MG63 (cell line): Measurements from ENCODE around the gene PCDHA6. TPM values are rescaled to one million over a fixed set of nuclear protein-coding genes. Genes with fewer than 3 reads are reported as not detected.
"Not testable (repeated sequence)": the region's sequence is repeated elsewhere in the genome, so short reads cannot be mapped to it uniquely, and the experiment has no call there.

Experiments used
- DNase-seq: peaks from one replicate; pipeline ENCODE4 v3.0.0-alpha.2; 2020
- H3K27me3 ChIP-seq: fragments of 250-450 bp; sonication (Bioruptor Pico); 2 replicates; pipeline ENCODE4 v1.5.1; 2020; ENCODE audit warnings: mild to moderate bottlenecking, moderate library complexity
- H3K36me3 ChIP-seq: fragments of 250-450 bp; sonication (Bioruptor Pico); 2 replicates; pipeline ENCODE4 v1.5.1; 2020; ENCODE audit warnings: mild to moderate bottlenecking, moderate library complexity
- H3K4me3 ChIP-seq: fragments of 250-450 bp; sonication (Bioruptor Pico); 2 replicates; pipeline ENCODE4 v1.5.1; 2020; ENCODE audit warnings: mild to moderate bottlenecking, moderate library complexity
- H3K9me3 ChIP-seq: fragments of 250-450 bp; sonication (Bioruptor Pico); 2 replicates; pipeline ENCODE4 v1.5.1; 2020; ENCODE audit warnings: mild to moderate bottlenecking, moderate library complexity
- total RNA-seq: library from RNA; depleted of rRNA; stranded (reverse); fragments of >200 nt; shearing (Covaris generic); gene quantifications from 2 replicates; pipeline ENCODE4 v1.2.3, GENCODE V29; 2014; ENCODE audit warnings: low replicate concordance

Gene PCDHA6
- total RNA-seq, 1 experiment from 2014 or later: not detected

- Histone ChIP-seq H3K27me3 (no peaks in the 10 kb centered on the region), H3K9me3 (0 out of 2 replicates have a peak, but pooled peaks cover 2% of the 10 kb centered on the region), H3K4me3 (no peak within 1 kb of the TSS), H3K36me3 (no peaks in the 10 kb centered on the region)
- DNase-seq: no peak
Observed at GRCh38 chr5:140806834-140807775, 20.7 kb upstream of the PCDHA6 start, which contains the start of gene PCDHA4. Gene PCDHA4, plus strand, starts transcription at chr5:140807068.

GRCh38 chr5:140808241-140808888 is 19.4 kb upstream of the PCDHA6 start:
- not testable (repeated sequence) for H3K36me3 ChIP-seq, H3K4me3 ChIP-seq, H3K27me3 ChIP-seq, H3K9me3 ChIP-seq, DNase-seq

GRCh38 chr5:140808889-140809291 is 18.9 kb upstream of the PCDHA6 start:
- no peaks in the 10 kb centered on the region for H3K36me3 ChIP-seq
- H3K27me3 ChIP-seq: no peaks in the 10 kb centered on the region
- H3K4me3 ChIP-seq: no peak overlapping the region
- DNase-seq: no peak
- H3K9me3 ChIP-seq: 0 out of 2 replicates have a peak, but pooled peaks cover 2% of the 10 kb centered on the region

- H3K36me3 ChIP-seq: no peaks in the 10 kb centered on the region
- H3K9me3 ChIP-seq: no peaks in the 10 kb centered on the region
- no peak within 1 kb of the TSS for H3K4me3 ChIP-seq
- DNase-seq: no peak
- 0 out of 2 replicates have a peak, but pooled peaks cover 2% of the 10 kb centered on the region for H3K27me3 ChIP-seq
Observed at GRCh38 chr5:140821375-140822280, 6.1 kb upstream of the PCDHA6 start, which contains the start of gene PCDHA5. Gene PCDHA5, plus strand, starts transcription at chr5:140821613.

GRCh38 chr5:140822281-140822629 is 5.5 kb upstream of the PCDHA6 start:
- Histone ChIP-seq H3K4me3 (no peak overlapping the region), H3K36me3 (no peaks in the 10 kb centered on the region), H3K9me3 (no peaks in the 10 kb centered on the region), H3K27me3 (0 out of 2 replicates have a peak, but pooled peaks cover 3% of the 10 kb centered on the region)
- DNase-seq: no peak

GRCh38 chr5:140822969-140823368 is 4.8 kb upstream of the PCDHA6 start:
- H3K9me3 ChIP-seq, H3K36me3 ChIP-seq, H3K4me3 ChIP-seq, DNase-seq, H3K27me3 ChIP-seq: not testable (repeated sequence)

- Histone ChIP-seq H3K27me3 (0 out of 2 replicates have a peak, but pooled peaks cover 3% of the 10 kb centered on the region), H3K4me3 (no peak overlapping the region), H3K9me3 (no peaks in the 10 kb centered on the region), H3K36me3 (no peaks in the 10 kb centered on the region)
- no peak for DNase-seq
Observed at GRCh38 chr5:140823475-140823874, 4.3 kb upstream of the PCDHA6 start.

- Histone ChIP-seq H3K36me3 (no peaks in the 10 kb centered on the region), H3K4me3 (no peak overlapping the region), H3K9me3 (no peaks in the 10 kb centered on the region), H3K27me3 (peaks cover 9% of the 10 kb centered on the region)
- DNase-seq: no peak
Observed at GRCh38 chr5:140828362-140828737, 590 bp downstream of the PCDHA6 start.

GRCh38 chr5:140829511-140830501 is 2.0 kb downstream of the PCDHA6 start:
- H3K9me3 ChIP-seq, H3K4me3 ChIP-seq, H3K36me3 ChIP-seq, H3K27me3 ChIP-seq, DNase-seq: not testable (repeated sequence)

GRCh38 chr5:140833993-140834392 is 6.2 kb downstream of the PCDHA6 start, which contains the start of gene PCDHA7:
Gene PCDHA7, plus strand, starts transcription at chr5:140834269. Its CDS starts 115 bp downstream, at chr5:140834384.
- H3K9me3 ChIP-seq: peaks cover 8% of the 10 kb centered on the region
- peaks cover 7% of the 10 kb centered on the region for H3K27me3 ChIP-seq
- no peaks in the 10 kb centered on the region for H3K36me3 ChIP-seq
- H3K4me3 ChIP-seq: no peak within 1 kb of the TSS
- no peak for DNase-seq

GRCh38 chr5:140834439-140835008 is 6.8 kb downstream of the PCDHA6 start:
- DNase-seq, H3K36me3 ChIP-seq, H3K9me3 ChIP-seq, H3K27me3 ChIP-seq, H3K4me3 ChIP-seq: not testable (repeated sequence)

GRCh38 chr5:140835622-140836510 is 8.1 kb downstream of the PCDHA6 start:
- no peak for DNase-seq
- Histone ChIP-seq H3K9me3 (peaks cover 10% of the 10 kb centered on the region), H3K36me3 (no peaks in the 10 kb centered on the region), H3K27me3 (peaks cover 10% of the 10 kb centered on the region), H3K4me3 (no peak overlapping the region)

GRCh38 chr5:140840978-140841962 is 13.5 kb downstream of the PCDHA6 start, which contains the start of gene PCDHA8:
Gene PCDHA8, plus strand, starts transcription at chr5:140841187. Its CDS starts 135 bp downstream, at chr5:140841322.
- peaks cover 5% of the 10 kb centered on the region for H3K9me3 ChIP-seq
- no peaks in the 10 kb centered on the region for H3K36me3 ChIP-seq
- no peak within 1 kb of the TSS for H3K4me3 ChIP-seq
- DNase-seq: no peak
- peaks cover 3% of the 10 kb centered on the region; the same call in 1 of the 2 replicates for H3K27me3 ChIP-seq
